SK-N-SH (cell line): ENCODE measurements around the gene KYNU.

Source experiments
- CHD2 ChIP-seq: fragments of 150-350 bp; IDR thresholded peaks from 2 replicates; pipeline ENCODE4 v1.6.1; 2018; ENCODE audit warnings: low read length; ENCODE audit not compliant: partially characterized antibody
- EP300 ChIP-seq, 2 experiments: IDR thresholded peaks; 2 replicates each; pipeline versions ENCODE4 v1.4.0 to v1.6.1; 2012; ENCODE audit warnings: borderline replicate concordance in 1 of 2, low read depth in 1 of 2, low read length in 1 of 2
- EZH2phosphoT487 ChIP-seq: fragments of 200-600 bp; sonication (generic); IDR thresholded peaks from 2 replicates; pipeline ENCODE4 v1.6.1; 2017; ENCODE audit warnings: low read depth, mixed run types, mild to moderate bottlenecking, antibody characterized with exemption, moderate library complexity, borderline replicate concordance
- FOXM1 ChIP-seq: IDR thresholded peaks from 2 replicates; pipeline ENCODE4 v1.4.0; 2012; ENCODE audit warnings: low read depth, mild to moderate bottlenecking
- GABPA ChIP-seq: IDR thresholded peaks from 2 replicates; pipeline ENCODE4 v1.4.0; 2012; ENCODE audit warnings: low read depth, mild to moderate bottlenecking
- IRF3 ChIP-seq: fragments of 150-350 bp; IDR thresholded peaks from 2 replicates; pipeline ENCODE4 v1.6.1; 2016; ENCODE audit warnings: mild to moderate bottlenecking, low read depth, low read length
- NRF1 ChIP-seq: IDR thresholded peaks from 2 replicates; pipeline ENCODE4 v1.6.1; 2012; ENCODE audit warnings: low read depth, mild to moderate bottlenecking, low read length
- RAD21 ChIP-seq: IDR thresholded peaks from 2 replicates; pipeline ENCODE4 v1.6.1; 2012; ENCODE audit warnings: mild to moderate bottlenecking, low read length
- SIN3A ChIP-seq: IDR thresholded peaks from 2 replicates; pipeline ENCODE4 v1.6.1; 2012; ENCODE audit warnings: low read depth, mild to moderate bottlenecking, low read length, moderate library complexity, borderline replicate concordance
- TAF1 ChIP-seq: IDR thresholded peaks from 2 replicates; pipeline ENCODE4 v1.6.1; 2012; ENCODE audit warnings: low read depth, mild to moderate bottlenecking, low read length, moderate library complexity, borderline replicate concordance
- TCF12 ChIP-seq: IDR thresholded peaks from 2 replicates; pipeline ENCODE4 v1.4.0; 2012
- USF2 ChIP-seq: fragments of 150-350 bp; IDR thresholded peaks from 2 replicates; pipeline ENCODE4 v1.6.1; 2017; ENCODE audit warnings: antibody characterized with exemption, low read length, low read depth, borderline replicate concordance
- TF ChIP-seq, protein P1 (sequence below): fragments of 200-600 bp; sonication (generic); IDR thresholded peaks from 2 replicates; pipeline ENCODE4 v1.6.1; 2017; ENCODE audit warnings: antibody characterized with exemption, mild to moderate bottlenecking, moderate library complexity

GRCh38 chr2:142849820-142850219 lies 27.6 kb upstream of the KYNU start:
- no peak for TF ChIP-seq NRF1
- no peak for TF ChIP-seq TCF12
- no peak for TF ChIP-seq RAD21
- TF ChIP-seq, protein P1, sequence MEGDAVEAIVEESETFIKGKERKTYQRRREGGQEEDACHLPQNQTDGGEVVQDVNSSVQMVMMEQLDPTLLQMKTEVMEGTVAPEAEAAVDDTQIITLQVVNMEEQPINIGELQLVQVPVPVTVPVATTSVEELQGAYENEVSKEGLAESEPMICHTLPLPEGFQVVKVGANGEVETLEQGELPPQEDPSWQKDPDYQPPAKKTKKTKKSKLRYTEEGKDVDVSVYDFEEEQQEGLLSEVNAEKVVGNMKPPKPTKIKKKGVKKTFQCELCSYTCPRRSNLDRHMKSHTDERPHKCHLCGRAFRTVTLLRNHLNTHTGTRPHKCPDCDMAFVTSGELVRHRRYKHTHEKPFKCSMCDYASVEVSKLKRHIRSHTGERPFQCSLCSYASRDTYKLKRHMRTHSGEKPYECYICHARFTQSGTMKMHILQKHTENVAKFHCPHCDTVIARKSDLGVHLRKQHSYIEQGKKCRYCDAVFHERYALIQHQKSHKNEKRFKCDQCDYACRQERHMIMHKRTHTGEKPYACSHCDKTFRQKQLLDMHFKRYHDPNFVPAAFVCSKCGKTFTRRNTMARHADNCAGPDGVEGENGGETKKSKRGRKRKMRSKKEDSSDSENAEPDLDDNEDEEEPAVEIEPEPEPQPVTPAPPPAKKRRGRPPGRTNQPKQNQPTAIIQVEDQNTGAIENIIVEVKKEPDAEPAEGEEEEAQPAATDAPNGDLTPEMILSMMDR: no peak
- no peak for TF ChIP-seq IRF3
- no peak for TF ChIP-seq TAF1
- TF ChIP-seq EZH2phosphoT487: no peak
- TF ChIP-seq GABPA: no peak
- no peak for TF ChIP-seq EP300 (IDR thresholded peaks at IDR 0.05; ENCODE audit: borderline replicate concordance in 1 of 2, low read depth in 1 of 2, low read length in 1 of 2)
- TF ChIP-seq CHD2: no peak
- no peak for TF ChIP-seq FOXM1
- TF ChIP-seq SIN3A: no peak
- no peak for TF ChIP-seq USF2
